GM21619 (cell line): ENCODE measurements around the gene POLR1H.

ENCODE experiments used
- ATAC-seq: cut with Tn5 transposase; IDR thresholded peaks from one replicate; pipeline ENCODE4 v1.9.1; 2021; ENCODE audit not compliant: unreplicated experiment

The POLR1H gene

GRCh38 chr6:30093951-30094661, 33.0 kb downstream of the POLR1H start:
- no peak for ATAC-seq

- no peak for ATAC-seq
Observed at GRCh38 chr6:30096829-30097228, 35.8 kb downstream of the POLR1H start.

- ATAC-seq: no peak
Observed at GRCh38 chr6:30097902-30098768, 37.1 kb downstream of the POLR1H start.

GRCh38 chr6:30100154-30100553, 39.1 kb downstream of the POLR1H start:
- ATAC-seq: no peak

- ATAC-seq: no peak
Observed at GRCh38 chr6:30100585-30101443, 39.7 kb downstream of the POLR1H start.

- peak; percentile 66 for ATAC-seq
Observed at GRCh38 chr6:30101444-30102413, 40.7 kb downstream of the POLR1H start.

- no peak for ATAC-seq
Observed at GRCh38 chr6:30102414-30102969, 41.4 kb downstream of the POLR1H start.

GRCh38 chr6:30102970-30103871, 42.2 kb downstream of the POLR1H start:
- ATAC-seq: no peak

- ATAC-seq: no peak
Observed at GRCh38 chr6:30103872-30104179, 42.8 kb downstream of the POLR1H start.

- ATAC-seq: no peak
Observed at GRCh38 chr6:30104661-30105060, 43.6 kb downstream of the POLR1H start.

GRCh38 chr6:30111266-30111856, 50.3 kb downstream of the POLR1H start:
- no peak for ATAC-seq

- ATAC-seq: no peak
Observed at GRCh38 chr6:30112402-30112994, 51.4 kb downstream of the POLR1H start.

- no peak for ATAC-seq
Observed at GRCh38 chr6:30113003-30113759, 52.1 kb downstream of the POLR1H start, which contains the start of gene TRIM31. Gene TRIM31, minus strand, starts transcription at chr6:30113090. Its CDS starts 285 bp downstream, at chr6:30112805.

GRCh38 chr6:30113841-30114240, 52.8 kb downstream of the POLR1H start:
- ATAC-seq: no peak
